Peyer's patch (tissue), 4 donors: ENCODE data around the gene CD48. TPM values are rescaled to one million over a fixed set of nuclear protein-coding genes. Genes with fewer than 3 reads are reported as not detected.

Experiments
- DNase-seq, 3 donors: peaks; one replicate each; pipeline ENCODE4 v3.0.0-alpha.2; 2017 to 2019
- H3K27ac ChIP-seq, 4 donors: fragments of 200-600 bp; sonication (generic); one replicate each; pipeline ENCODE4 v1.5.1; 2016 to 2019
- H3K27me3 ChIP-seq, 2 donors: fragments of 200-600 bp; sonication (generic); one replicate each; pipeline ENCODE4 v1.5.1; 2019
- H3K36me3 ChIP-seq, 3 donors: fragments of 200-600 bp; sonication (generic); one replicate each; pipeline ENCODE4 v1.5.1; 2016 to 2019
- H3K4me1 ChIP-seq, 4 donors: fragments of 200-600 bp; sonication (generic); one replicate each; pipeline ENCODE4 v1.5.1; 2016 to 2019
- H3K4me3 ChIP-seq, 4 donors: fragments of 200-600 bp; sonication (generic); 1 replicate in 3 of 4; 2 replicates in 1 of 4; pipeline ENCODE4 v1.5.1; 2016 to 2019; ENCODE audit warnings: mild to moderate bottlenecking in 1 of 4
- H3K9me3 ChIP-seq, 4 donors: fragments of 200-600 bp; sonication (generic); one replicate each; pipeline ENCODE4 v1.5.1; 2016 to 2019; ENCODE audit warnings: mild to moderate bottlenecking in 1 of 4
- POLR2A ChIP-seq, 2 donors: fragments of 450-650 bp; IDR thresholded peaks; one replicate each; pipeline ENCODE4 v1.5.1; 2017; ENCODE audit warnings: antibody characterized with exemption in 2 of 2, mild to moderate bottlenecking in 2 of 2, moderate library complexity in 2 of 2
- total RNA-seq, 4 donors: library from RNA; depleted of rRNA; stranded (reverse); fragments of >200 nt; gene quantifications; one replicate each; pipeline ENCODE4 v1.1.0, GENCODE V29; 2016
- TF ChIP-seq, protein P1 (sequence below), 6 experiments: fragments of 450-650 bp in 4 of 6; fragments of 200-600 bp in 2 of 6; sonication (generic) in 1 of 6; IDR thresholded peaks; one replicate each; pipeline ENCODE4 v1.5.1; 2017 to 2019; ENCODE audit warnings: antibody characterized with exemption in 6 of 6, mild to moderate bottlenecking in 3 of 6, moderate library complexity in 1 of 6

The CD48 gene
- total RNA-seq, 4 donors from 2014 or later = 1.4 to 84.2 (median 9.9) TPM

DNA sequence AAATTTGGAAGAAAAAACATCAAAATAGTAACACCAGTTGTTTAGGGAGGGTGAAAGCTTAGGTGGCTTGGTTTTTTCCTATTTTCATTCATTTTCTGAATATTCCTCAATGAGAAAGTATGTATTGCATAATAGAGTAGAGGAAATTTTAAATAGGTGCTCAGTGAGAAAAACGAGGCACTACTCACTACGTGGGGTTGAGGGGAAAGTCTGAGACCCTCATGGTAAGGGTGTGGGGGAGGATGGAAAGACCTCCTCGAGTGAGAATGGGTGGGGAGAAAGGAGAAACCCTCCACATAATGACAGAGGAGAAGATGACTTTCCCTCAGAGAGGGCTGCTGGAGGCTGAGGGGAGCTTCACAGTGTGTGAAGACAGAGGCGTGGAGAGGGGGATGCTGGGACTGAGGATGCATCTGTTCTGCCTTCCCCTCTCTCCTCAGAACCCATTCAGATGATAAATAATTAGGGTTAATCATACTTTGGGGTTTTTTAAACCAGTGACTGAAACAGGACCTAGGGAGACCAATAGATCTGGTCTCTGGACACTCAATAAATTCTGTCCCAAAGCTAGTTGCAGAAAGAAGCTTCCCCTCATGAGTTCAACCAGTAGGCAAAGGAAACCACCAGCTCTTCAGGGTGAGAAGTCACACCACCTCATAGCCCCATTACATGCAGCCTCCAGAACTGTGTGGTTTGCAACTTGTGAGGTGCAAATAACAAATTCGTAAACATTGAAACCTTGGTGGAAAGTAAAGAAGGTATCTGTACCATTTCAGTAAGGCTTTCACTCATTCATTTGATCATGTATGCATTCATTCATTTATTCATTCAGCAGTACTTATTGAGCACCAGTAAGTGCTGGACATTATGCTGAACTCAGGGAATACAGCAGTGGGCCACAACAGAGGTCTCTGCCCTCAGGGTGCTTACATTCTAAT is 44.6 kb upstream of the CD48 start:
- Histone ChIP-seq H3K27me3 (no peaks in the 10 kb centered on the region), H3K9me3 (no peaks in the 10 kb centered on the region), H3K4me1 (no peaks in the 10 kb centered on the region), H3K27ac (peak overlapping the region; percentile 22 to 66 (median 50)), H3K36me3 (no peaks in the 10 kb centered on the region), H3K4me3 (no peak overlapping the region)
- TF ChIP-seq POLR2A (IDR thresholded peaks at IDR 0.05) = no peak
- TF ChIP-seq, protein P1, sequence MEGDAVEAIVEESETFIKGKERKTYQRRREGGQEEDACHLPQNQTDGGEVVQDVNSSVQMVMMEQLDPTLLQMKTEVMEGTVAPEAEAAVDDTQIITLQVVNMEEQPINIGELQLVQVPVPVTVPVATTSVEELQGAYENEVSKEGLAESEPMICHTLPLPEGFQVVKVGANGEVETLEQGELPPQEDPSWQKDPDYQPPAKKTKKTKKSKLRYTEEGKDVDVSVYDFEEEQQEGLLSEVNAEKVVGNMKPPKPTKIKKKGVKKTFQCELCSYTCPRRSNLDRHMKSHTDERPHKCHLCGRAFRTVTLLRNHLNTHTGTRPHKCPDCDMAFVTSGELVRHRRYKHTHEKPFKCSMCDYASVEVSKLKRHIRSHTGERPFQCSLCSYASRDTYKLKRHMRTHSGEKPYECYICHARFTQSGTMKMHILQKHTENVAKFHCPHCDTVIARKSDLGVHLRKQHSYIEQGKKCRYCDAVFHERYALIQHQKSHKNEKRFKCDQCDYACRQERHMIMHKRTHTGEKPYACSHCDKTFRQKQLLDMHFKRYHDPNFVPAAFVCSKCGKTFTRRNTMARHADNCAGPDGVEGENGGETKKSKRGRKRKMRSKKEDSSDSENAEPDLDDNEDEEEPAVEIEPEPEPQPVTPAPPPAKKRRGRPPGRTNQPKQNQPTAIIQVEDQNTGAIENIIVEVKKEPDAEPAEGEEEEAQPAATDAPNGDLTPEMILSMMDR (IDR thresholded peaks at IDR 0.05) = no peak
- DNase-seq = no peak

DNA sequence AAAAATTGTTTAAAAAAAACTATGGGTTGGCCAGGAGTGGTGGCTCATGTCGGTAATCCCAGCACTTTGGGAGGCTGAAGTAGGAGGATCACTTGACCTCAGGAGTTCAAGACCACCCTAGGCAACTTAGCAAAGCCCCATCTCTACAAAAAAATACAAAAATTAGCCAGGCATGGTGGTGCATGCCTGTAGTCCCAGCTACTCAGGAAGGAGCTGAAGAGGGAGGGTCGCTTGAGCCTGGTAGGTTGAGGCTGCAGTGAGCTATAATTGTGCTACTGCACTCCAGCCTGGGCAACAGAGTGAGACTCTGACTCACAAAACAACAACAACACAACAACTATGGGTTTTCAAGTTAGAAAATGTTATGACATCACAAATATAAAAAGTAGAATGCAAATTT is 43.8 kb upstream of the CD48 start:
- Histone ChIP-seq H3K27ac (peak overlapping the region in 2 of 4 donors; percentile 1 to 56), H3K36me3 (no peaks in the 10 kb centered on the region), H3K27me3 (no peaks in the 10 kb centered on the region), H3K9me3 (no peaks in the 10 kb centered on the region), H3K4me3 (no peak overlapping the region), H3K4me1 (no peaks in the 10 kb centered on the region)
- no peak for TF ChIP-seq POLR2A (IDR thresholded peaks at IDR 0.05)
- TF ChIP-seq, protein P1 (IDR thresholded peaks at IDR 0.05) = no peak
- no peak for DNase-seq

DNA sequence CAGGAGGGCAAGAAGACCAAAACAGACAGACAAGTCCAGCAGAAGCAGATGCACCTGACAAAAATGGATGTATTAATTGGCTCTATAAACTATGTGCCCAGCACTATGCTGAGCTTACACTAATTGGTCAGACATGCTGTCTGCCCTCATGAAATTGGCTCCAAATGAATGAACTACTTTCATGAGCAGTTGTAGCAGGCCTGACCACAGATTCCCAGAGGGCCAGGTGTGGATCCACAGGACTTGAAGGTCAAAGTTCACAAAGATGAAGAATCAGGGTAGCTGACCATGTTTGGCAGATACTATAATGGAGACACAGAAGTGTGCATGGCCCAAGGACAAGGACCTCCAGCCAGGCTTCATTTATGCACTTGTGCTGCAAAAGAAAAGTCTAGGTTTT is 42.0 kb upstream of the CD48 start:
- TF ChIP-seq, protein P1 (IDR thresholded peaks at IDR 0.05) = no peak
- no peak for TF ChIP-seq POLR2A (IDR thresholded peaks at IDR 0.05)
- no peak overlapping the region for H3K27ac ChIP-seq

DNA sequence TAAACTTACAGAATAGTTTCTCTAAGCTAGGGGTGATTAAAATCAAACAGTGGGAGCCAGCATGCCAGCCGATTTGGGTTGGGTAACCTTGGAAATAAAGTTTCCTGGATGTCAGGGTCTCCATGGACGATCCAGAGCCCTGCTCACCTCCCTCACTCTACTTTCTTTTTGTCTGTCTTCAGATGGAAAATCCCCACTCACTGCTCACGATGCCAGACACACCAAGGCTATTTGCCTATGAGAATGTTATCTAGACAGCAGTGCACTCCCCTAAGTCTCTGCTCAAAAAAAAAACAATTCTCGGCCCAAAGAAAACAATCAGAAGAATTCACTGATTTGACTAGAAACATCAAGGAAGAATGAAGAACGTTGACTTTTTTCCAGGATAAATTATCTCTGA is 41.3 kb upstream of the CD48 start:
- no peaks in the 10 kb centered on the region for H3K27me3 ChIP-seq
- no peak overlapping the region for H3K27ac ChIP-seq
- DNase-seq = no peak
- H3K4me3 ChIP-seq = no peak overlapping the region
- no peaks in the 10 kb centered on the region for H3K4me1 ChIP-seq
- TF ChIP-seq, protein P1 (IDR thresholded peaks at IDR 0.05) = no peak
- TF ChIP-seq POLR2A (IDR thresholded peaks at IDR 0.05) = no peak
- H3K36me3 ChIP-seq = no peaks in the 10 kb centered on the region
- H3K9me3 ChIP-seq = no peaks in the 10 kb centered on the region

More for the DNA sequence above, 42.0 kb upstream of the CD48 start:
- H3K4me3 ChIP-seq = no peak overlapping the region
- H3K4me1 ChIP-seq = no peaks in the 10 kb centered on the region
- DNase-seq = no peak
- H3K27me3 ChIP-seq = no peaks in the 10 kb centered on the region
- H3K36me3 ChIP-seq = no peaks in the 10 kb centered on the region
- no peaks in the 10 kb centered on the region for H3K9me3 ChIP-seq

DNA sequence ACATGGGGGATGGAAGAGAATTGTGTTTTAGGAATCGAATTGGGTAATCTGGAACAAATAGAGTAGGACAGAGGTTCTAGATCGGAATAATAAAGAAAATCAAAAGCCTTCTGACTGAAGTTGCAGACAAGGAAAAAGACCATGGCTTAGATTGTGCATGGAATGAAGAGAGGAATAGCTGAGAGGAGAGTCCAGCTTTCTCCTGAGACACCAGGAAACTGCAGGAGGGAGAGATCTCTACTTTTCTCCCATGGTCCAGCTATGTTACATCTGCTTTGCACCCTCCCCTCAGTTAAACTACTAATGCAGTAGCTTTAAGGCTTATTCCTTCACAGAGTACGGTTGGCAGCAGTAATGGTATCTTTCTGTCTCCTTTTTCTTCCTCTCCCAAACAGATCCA is 40.8 kb upstream of the CD48 start:
- TF ChIP-seq POLR2A (IDR thresholded peaks at IDR 0.05) = no peak
- TF ChIP-seq, protein P1 (IDR thresholded peaks at IDR 0.05) = no peak
- H3K9me3 ChIP-seq = no peaks in the 10 kb centered on the region
- DNase-seq = no peak

More for the DNA sequence above, 40.8 kb upstream of the CD48 start:
- H3K27ac ChIP-seq = no peak overlapping the region
- no peaks in the 10 kb centered on the region for H3K4me1 ChIP-seq
- H3K27me3 ChIP-seq = no peaks in the 10 kb centered on the region
- no peak overlapping the region for H3K4me3 ChIP-seq
- no peaks in the 10 kb centered on the region for H3K36me3 ChIP-seq
